HepG2 (cell line): ENCODE results near the gene YBX2. TPM values are rescaled to one million over a fixed set of nuclear protein-coding genes. Genes with fewer than 3 reads are reported as not detected.

Experiments used
- CSRNP1 ChIP-seq: sonication (generic); formaldehyde crosslinking; IDR thresholded peaks from 2 replicates; pipeline ENCODE4 v1.8.1; 2023; ENCODE audit warnings: mild to moderate bottlenecking, missing genetic modification reagents
- MYPOP ChIP-seq: sonication (generic); formaldehyde crosslinking; IDR thresholded peaks from 2 replicates; pipeline ENCODE4 v1.8.1; 2023; ENCODE audit warnings: mild to moderate bottlenecking, moderate library complexity, missing genetic modification reagents
- NRL ChIP-seq: sonication (generic); formaldehyde crosslinking; IDR thresholded peaks from 2 replicates; pipeline ENCODE4 v1.5.0; 2020; ENCODE audit warnings: missing genetic modification reagents, mild to moderate bottlenecking, moderate library complexity, borderline replicate concordance
- PATZ1 ChIP-seq: sonication (generic); formaldehyde crosslinking; IDR thresholded peaks from 2 replicates; pipeline ENCODE4 v1.4.0; 2020; ENCODE audit warnings: missing genetic modification reagents
- PHF21A ChIP-seq: sonication (generic); formaldehyde crosslinking; IDR thresholded peaks from 2 replicates; pipeline ENCODE4 v1.5.0; 2020; ENCODE audit warnings: mild to moderate bottlenecking, missing genetic modification reagents
- SNAPC4 ChIP-seq: sonication (generic); formaldehyde crosslinking; IDR thresholded peaks from 2 replicates; pipeline ENCODE4 v1.4.0; 2020; ENCODE audit warnings: mild to moderate bottlenecking, missing genetic modification reagents
- SYNCRIP ChIP-seq: fragments of 200-400 bp; formaldehyde crosslinking; IDR thresholded peaks from 2 replicates; pipeline ENCODE4 v1.6.1; 2018; ENCODE audit warnings: mild to moderate bottlenecking, low read depth, low read length; ENCODE audit not compliant: insufficient read depth
- TFDP2 ChIP-seq: sonication (generic); formaldehyde crosslinking; IDR thresholded peaks from 2 replicates; pipeline ENCODE4 v1.4.0; 2020; ENCODE audit warnings: missing genetic modification reagents
- XRCC5 ChIP-seq: fragments of 200-400 bp; formaldehyde crosslinking; optimal IDR thresholded peaks from 2 replicates; pipeline ENCODE3; 2017; ENCODE audit warnings: mild to moderate bottlenecking, low read length
- ZBTB10 ChIP-seq: sonication (generic); formaldehyde crosslinking; IDR thresholded peaks from 2 replicates; pipeline ENCODE4 v1.4.0; 2020; ENCODE audit warnings: missing genetic modification reagents, borderline replicate concordance
- ZNF17 ChIP-seq: sonication (generic); formaldehyde crosslinking; IDR thresholded peaks from 2 replicates; pipeline ENCODE4 v1.5.0; 2020; ENCODE audit warnings: mild to moderate bottlenecking, missing genetic modification reagents
- ZNF563 ChIP-seq: sonication (generic); formaldehyde crosslinking; IDR thresholded peaks from 2 replicates; pipeline ENCODE4 v1.8.0; 2022; ENCODE audit warnings: mild to moderate bottlenecking, moderate library complexity, missing genetic modification reagents
- ZNF777 ChIP-seq: sonication (generic); formaldehyde crosslinking; IDR thresholded peaks from 2 replicates; pipeline ENCODE4 v1.4.0; 2020; ENCODE audit warnings: missing genetic modification reagents
- polyA plus RNA-seq, 8 experiments: library from polyadenylated mRNA; depleted of rRNA in 3 of 8; stranded (reverse) in 7 of 8; unstranded in 1 of 8; fragments of >200 nt; fragmentation: Illumina TruSeq in 4 of 8; extraction: Trizol in 4 of 8; gene quantifications; 2 replicates each; pipeline versions ENCODE4 v1.2.1 to v1.2.3, GENCODE V29; 2011 to 2016; ENCODE audit warnings: low read depth in 4 of 8, missing spikeins in 1 of 8, mixed read lengths in 1 of 8; ENCODE audit not compliant: insufficient read depth in 1 of 8
- total RNA-seq, 5 experiments: library from RNA; depleted of rRNA; stranded (reverse); fragments of >200 nt; fragmentation: Illumina TruSeq; extraction: Trizol; gene quantifications; 2 replicates each; pipeline ENCODE4 v1.2.3, GENCODE V29; 2016; ENCODE audit warnings: low read depth in 1 of 5

The YBX2 gene
- total and polyA plus RNA-seq, 2 of the 13 experiments (the other 11 are each of a cell fraction or from before 2014, with no cell fraction given): 0.12 to 0.22 TPM

GRCh38 chr17:7296189-7296861, 1.9 kb upstream of the YBX2 start (continued):
- TF ChIP-seq ZNF777 (peak; percentile 43; the same call in 1 of the 2 replicates), CSRNP1 (CRISPR knock-in tag) (peak; percentile 48; the same call in 1 of the 2 replicates), ZNF17 (CRISPR knock-in tag) (no peak), PHF21A (peak; percentile 28; the same call in 1 of the 2 replicates), SNAPC4 (no peak), PATZ1 (CRISPR knock-in tag) (peak; percentile 53; the same call in 1 of the 2 replicates), MYPOP (CRISPR knock-in tag) (peak; percentile 64; the same call in 1 of the 2 replicates), SYNCRIP (no peak), NRL (CRISPR knock-in tag) (0 out of 2 replicates have a peak, but pooled peaks have one; percentile 42), ZNF563 (CRISPR knock-in tag) (peak; percentile 80), XRCC5 (peak; percentile 75), ZBTB10 (CRISPR knock-in tag) (0 out of 2 replicates have a peak, but pooled peaks have one; percentile 28), TFDP2 (peak; percentile 63; the same call in 1 of the 2 replicates)
